Measurements from ENCODE around the gene FSHR. TPM values are rescaled to one million over a fixed set of nuclear protein-coding genes. Genes with fewer than 3 reads are reported as not detected.

Gene FSHR
- total and polyA plus RNA-seq, 2 of the 8 experiments (the other 6 are each of a cell fraction or from before 2014, with no cell fraction given) = not detected

GRCh38 chr2:48933828-48934497 lies 220.4 kb downstream of the FSHR start:
- Histone ChIP-seq H3K56ac (replicated peaks; ENCODE audit: insufficient read length, low read depth, low read length) (no peak overlapping the region), H3K9me3 (ENCODE audit: insufficient read depth in 2 of 2, low read depth in 1 of 2, low read length in 1 of 2) (no peaks in the 10 kb centered on the region), H2AFZ (ENCODE audit: low read length) (no peak overlapping the region), H4K20me1 (replicated peaks in 1 of 2; ENCODE audit: control insufficient read depth in 1 of 2, insufficient read depth in 2 of 2, low read length in 2 of 2) (no peaks in the 10 kb centered on the region), H4K5ac (ENCODE audit: insufficient read length, low read depth, low read length) (no peak overlapping the region), H4K91ac (replicated peaks; ENCODE audit: insufficient read length, low read length) (no peak overlapping the region), H2AK5ac (ENCODE audit: low read depth, low read length) (no peak overlapping the region), H2BK15ac (ENCODE audit: low read length) (no peak overlapping the region), H4K8ac (ENCODE audit: extremely low read depth, insufficient read depth, low read length) (no peak overlapping the region), H2BK20ac (ENCODE audit: low read length) (no peak overlapping the region), H2BK5ac (ENCODE audit: low read depth, low read length) (no peak overlapping the region), H3K36me3 (ENCODE audit: control insufficient read depth in 2 of 4, insufficient read depth in 4 of 4, low read length in 3 of 4) (no peaks in the 10 kb centered on the region), H3K79me2 (ENCODE audit: control insufficient read depth in 1 of 2, insufficient read depth in 2 of 2, low read length in 2 of 2) (no peaks in the 10 kb centered on the region), H3K18ac (ENCODE audit: extremely low read depth, low read length) (no peak overlapping the region), H3K23me2 (ENCODE audit: low read depth, low read length) (no peaks in the 10 kb centered on the region), H2BK12ac (ENCODE audit: low read depth, low read length) (no peak overlapping the region), H3K4ac (replicated peaks; ENCODE audit: insufficient read length, low read depth, low read length) (no peak overlapping the region), H3K4me1 (replicated peaks in 1 of 4; ENCODE audit: control insufficient read depth in 3 of 4, insufficient read depth in 4 of 4, low read length in 3 of 4) (no peaks in the 10 kb centered on the region), H3K27me3 (replicated peaks in 1 of 4; ENCODE audit: control insufficient read depth in 3 of 4, extremely low read depth in 1 of 4, insufficient read depth in 3 of 4, low read length in 3 of 4) (no peaks in the 10 kb centered on the region), H2BK120ac (replicated peaks; ENCODE audit: low read depth, low read length) (no peak overlapping the region), H3K9ac (replicated peaks in 1 of 4; ENCODE audit: extremely low read depth in 1 of 4, low read depth in 3 of 4, low read length in 3 of 4) (no peak overlapping the region), H3K4me3 (ENCODE audit: extremely low read depth in 1 of 4, insufficient read depth in 2 of 4, low read depth in 3 of 4, low read length in 4 of 4) (no peak overlapping the region), H3K23ac (ENCODE audit: insufficient read length) (no peak overlapping the region), H3K4me2 (ENCODE audit: insufficient read depth in 1 of 2, low read depth in 2 of 2, low read length in 2 of 2) (no peak overlapping the region), H3K27ac (ENCODE audit: low read depth, low read length) (no peak overlapping the region), H3K14ac (ENCODE audit: insufficient read length) (no peak overlapping the region), H3K79me1 (ENCODE audit: low read depth, low read length) (no peaks in the 10 kb centered on the region)
- FAIRE-seq (no peak), DNase-seq (ENCODE audit: low read depth in 1 of 2, low spot score in 2 of 2) (no peak)
- CTCF ChIA-PET (ENCODE audit: partially characterized antibody) = interaction anchor here (2.0 kb wide), 1 partner anchor 12 kb away, joined by 6 read pairs; no protein-coding TSS in a partner anchor
- POLR2A ChIA-PET (ENCODE audit: partially characterized antibody) = no interaction called here
- WGBS, 2 experiments (ENCODE audit: extremely low coverage in 1 of 2, insufficient coverage in 1 of 2, insufficient read length in 1 of 2, insufficient replicate concordance in 2 of 2, low coverage in 1 of 2, low lambda C conversion rate in 2 of 2, missing lambda C conversion rate in 1 of 2) = 81% methylated on average over 5 of the region's 5 CpGs; no CpG with 5 or more reads in 1 of the 2 experiments
- TF ChIP-seq SIRT6 (IDR thresholded peaks at IDR 0.05; ENCODE audit: low read length) = no peak
- no peak for TF ChIP-seq TAF1 (IDR thresholded peaks at IDR 0.05; ENCODE audit: low read depth, low read length)
- no peak for TF ChIP-seq USF2 (IDR thresholded peaks at IDR 0.05; ENCODE audit: low read length)
